BJ (cell line): Measurements from ENCODE around the gene CDK19. TPM values are rescaled to one million over a fixed set of nuclear protein-coding genes. Genes with fewer than 3 reads are reported as not detected.
"Not testable (repeated sequence)": the region's sequence is repeated elsewhere in the genome, so short reads cannot be mapped to it uniquely, and the experiment has no call there.

Experiments used
- CTCF ChIA-PET: fragments of 350-600 bp; formaldehyde crosslinking; extraction: SDS; loops from one replicate; lab custom pipeline; 2021; ENCODE audit warnings: antibody characterized with exemption, inconsistent platforms; lab: Yijun Ruan, JAX
- POLR2A ChIA-PET: fragments of 300-600 bp; sonication (Branson Sonifier 250); formaldehyde crosslinking; extraction: SDS; loops from one replicate; lab custom pipeline; 2021; ENCODE audit warnings: antibody characterized with exemption; lab: Charles Lee
- DNase-seq: peaks from one replicate; pipeline ENCODE4 v3.0.0-alpha.2; 2011; ENCODE audit warnings: low read depth
- H3K27me3 ChIP-seq: 2 replicates; pipeline ENCODE4 v1.6.0; 2011; ENCODE audit warnings: low read length; ENCODE audit not compliant: control insufficient read depth, insufficient read depth
- H3K36me3 ChIP-seq: 2 replicates; pipeline ENCODE4 v1.5.1; 2011; ENCODE audit warnings: low read length; ENCODE audit not compliant: control insufficient read depth, insufficient read depth
- H3K4me3 ChIP-seq: 2 replicates; pipeline ENCODE4 v1.5.1; 2011; ENCODE audit warnings: low read depth, mild to moderate bottlenecking, control low read depth, low read length
- CTCF ChIP-seq: IDR thresholded peaks from 2 replicates; pipeline ENCODE4 v1.5.1; 2011; ENCODE audit warnings: low read depth, mild to moderate bottlenecking, control low read depth, inconsistent platforms, low read length, moderate library complexity; ENCODE audit not compliant: insufficient read depth
- polyA plus RNA-seq: library from polyadenylated mRNA; depleted of rRNA; stranded (reverse); fragments of >200 nt; gene quantifications from 2 replicates; pipeline ENCODE4 v1.2.3, GENCODE V29; 2011

Gene CDK19
- polyA plus RNA-seq, 1 experiment = 11.5 TPM

DNA sequence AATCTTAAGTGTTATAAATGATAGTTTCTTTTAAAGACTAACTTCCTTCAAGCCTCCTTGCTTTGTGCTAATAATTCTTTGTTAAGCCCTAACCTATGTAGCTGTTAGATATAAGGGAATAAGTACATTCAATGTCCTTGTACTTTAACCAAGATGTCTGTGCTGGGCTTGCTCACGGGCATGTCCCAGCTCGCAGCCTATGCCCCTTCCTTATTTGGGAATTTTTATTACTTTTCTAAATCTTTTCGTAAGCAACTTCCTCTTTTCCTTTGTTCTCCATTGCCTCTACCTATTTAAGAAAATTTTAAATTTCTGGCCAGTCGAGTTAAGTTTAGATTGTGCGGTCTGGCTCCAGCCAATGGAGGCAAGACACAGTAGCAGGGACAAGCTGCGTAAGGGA is 26.0 kb upstream of the CDK19 start:
- no peak for TF ChIP-seq CTCF
- Histone ChIP-seq H3K36me3 (no peaks in the 10 kb centered on the region), H3K4me3 (no peak overlapping the region), H3K27me3 (no peaks in the 10 kb centered on the region)
- ChIA-PET CTCF (no interaction called here), POLR2A (no interaction called here)
- DNase-seq = no peak

DNA sequence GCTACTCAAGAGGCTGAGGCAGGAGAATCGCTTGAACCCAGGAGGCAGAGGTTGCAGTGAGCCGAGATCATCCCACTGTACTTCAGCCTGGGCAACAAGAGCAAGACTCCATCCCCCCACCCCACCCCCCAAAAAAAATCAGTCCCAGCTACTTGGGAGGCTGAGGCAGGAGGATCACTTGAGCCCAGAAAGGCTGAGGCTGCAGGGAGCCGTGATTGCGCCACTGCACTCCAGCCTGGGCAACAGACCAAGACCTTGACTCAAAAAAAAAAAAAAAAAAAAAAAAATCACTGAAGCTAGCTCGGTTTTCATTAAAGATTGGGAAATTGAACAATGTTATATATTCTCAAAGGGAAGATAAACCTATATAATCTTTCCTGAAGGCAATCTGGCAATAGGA is 20.5 kb upstream of the CDK19 start:
- POLR2A ChIA-PET, DNase-seq, H3K4me3 ChIP-seq, H3K36me3 ChIP-seq, H3K27me3 ChIP-seq, CTCF ChIA-PET: not testable (repeated sequence)

DNA sequence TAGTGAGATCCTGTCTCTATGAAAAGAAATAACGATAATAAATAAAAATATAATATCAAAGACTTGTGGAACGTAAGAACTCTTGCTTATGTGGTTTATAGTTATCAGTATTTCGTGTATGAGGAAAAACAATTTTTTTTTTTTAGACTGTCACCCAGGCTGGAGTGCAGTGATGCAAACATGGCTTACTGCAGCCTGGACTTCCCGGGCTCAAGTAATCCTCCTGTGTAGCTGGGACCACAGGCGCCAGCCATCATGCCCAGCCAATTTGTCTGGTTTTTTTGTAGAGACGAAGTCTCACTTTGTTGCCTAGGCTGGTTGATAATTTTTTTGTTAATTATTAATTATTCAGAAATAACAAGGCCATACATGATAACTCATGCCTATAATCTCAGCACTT is 18.6 kb upstream of the CDK19 start:
- no peak overlapping the region for H3K4me3 ChIP-seq
- H3K36me3 ChIP-seq = no peaks in the 10 kb centered on the region
- DNase-seq = no peak
- POLR2A ChIA-PET = no interaction called here
- CTCF ChIA-PET = no interaction called here
- TF ChIP-seq CTCF = no peak
- H3K27me3 ChIP-seq = no peaks in the 10 kb centered on the region

- H3K4me3 ChIP-seq = no peak overlapping the region
- TF ChIP-seq CTCF = no peak
- DNase-seq = no peak
- ChIA-PET CTCF (no interaction called here), POLR2A (no interaction called here)
- H3K27me3 ChIP-seq = no peaks in the 10 kb centered on the region
- no peaks in the 10 kb centered on the region for H3K36me3 ChIP-seq
These were observed 16.1 kb upstream of the CDK19 start for GRCh38 chr6:110831405-110831804.

- DNase-seq = no peak
- TF ChIP-seq CTCF = no peak
- Histone ChIP-seq H3K27me3 (no peaks in the 10 kb centered on the region), H3K4me3 (no peak overlapping the region), H3K36me3 (no peaks in the 10 kb centered on the region)
- CTCF ChIA-PET = interaction anchor here (1.1 kb wide), 2 partner anchors 8 to 9 kb away, joined by 4 read pairs; no protein-coding TSS in a partner anchor
- POLR2A ChIA-PET = no interaction called here
These were observed 13.1 kb upstream of the CDK19 start for GRCh38 chr6:110828396-110828795.
